Measurements from ENCODE around the gene GRHL1.

- TF ChIP-seq, protein P1, sequence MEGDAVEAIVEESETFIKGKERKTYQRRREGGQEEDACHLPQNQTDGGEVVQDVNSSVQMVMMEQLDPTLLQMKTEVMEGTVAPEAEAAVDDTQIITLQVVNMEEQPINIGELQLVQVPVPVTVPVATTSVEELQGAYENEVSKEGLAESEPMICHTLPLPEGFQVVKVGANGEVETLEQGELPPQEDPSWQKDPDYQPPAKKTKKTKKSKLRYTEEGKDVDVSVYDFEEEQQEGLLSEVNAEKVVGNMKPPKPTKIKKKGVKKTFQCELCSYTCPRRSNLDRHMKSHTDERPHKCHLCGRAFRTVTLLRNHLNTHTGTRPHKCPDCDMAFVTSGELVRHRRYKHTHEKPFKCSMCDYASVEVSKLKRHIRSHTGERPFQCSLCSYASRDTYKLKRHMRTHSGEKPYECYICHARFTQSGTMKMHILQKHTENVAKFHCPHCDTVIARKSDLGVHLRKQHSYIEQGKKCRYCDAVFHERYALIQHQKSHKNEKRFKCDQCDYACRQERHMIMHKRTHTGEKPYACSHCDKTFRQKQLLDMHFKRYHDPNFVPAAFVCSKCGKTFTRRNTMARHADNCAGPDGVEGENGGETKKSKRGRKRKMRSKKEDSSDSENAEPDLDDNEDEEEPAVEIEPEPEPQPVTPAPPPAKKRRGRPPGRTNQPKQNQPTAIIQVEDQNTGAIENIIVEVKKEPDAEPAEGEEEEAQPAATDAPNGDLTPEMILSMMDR (IDR thresholded peaks at IDR 0.05; ENCODE audit: borderline replicate concordance, extremely low read depth, low read length, poor library complexity, severe bottlenecking), result no peak
- no peak for TF ChIP-seq EZH2 (IDR thresholded peaks at IDR 0.05; ENCODE audit: borderline replicate concordance, low read depth, low read length, severe bottlenecking)
Observed at GRCh38 chr2:9982891-9983290, 31.4 kb downstream of the GRHL1 start.

Measured in DND-41 (cell line).